GDM1 (cell line): ENCODE results near the gene TSHZ1.

ENCODE experiments used
- DNase-seq: peaks from one replicate; lab custom pipeline; 2025; lab: John Stamatoyannopoulos, UW

TSHZ1 gene

GRCh38 chr18:75223687-75224347 lies 13.2 kb downstream of the TSHZ1 start:
- no peak for DNase-seq

- DNase-seq, result no peak
Measured at GRCh38 chr18:75226286-75226955, 15.8 kb downstream of the TSHZ1 start.

- no peak for DNase-seq
Measured at GRCh38 chr18:75226956-75227316, 16.3 kb downstream of the TSHZ1 start.

- DNase-seq, result no peak
Measured at GRCh38 chr18:75227535-75228296, 17.1 kb downstream of the TSHZ1 start.

GRCh38 chr18:75228967-75229366 lies 18.4 kb downstream of the TSHZ1 start:
- DNase-seq, result no peak

GRCh38 chr18:75229437-75229836 lies 18.8 kb downstream of the TSHZ1 start:
- no peak for DNase-seq

GRCh38 chr18:75230163-75231052 lies 19.8 kb downstream of the TSHZ1 start:
- no peak for DNase-seq

GRCh38 chr18:75231053-75231406 lies 20.4 kb downstream of the TSHZ1 start:
- DNase-seq, result no peak

GRCh38 chr18:75234901-75235300 lies 24.3 kb downstream of the TSHZ1 start:
- DNase-seq, result no peak

- no peak for DNase-seq
Measured at GRCh38 chr18:75235896-75236295, 25.3 kb downstream of the TSHZ1 start.

- no peak for DNase-seq
Measured at GRCh38 chr18:75238100-75238499, 27.5 kb downstream of the TSHZ1 start.

- no peak for DNase-seq
Measured at GRCh38 chr18:75238786-75239185, 28.2 kb downstream of the TSHZ1 start.

GRCh38 chr18:75240433-75240832 lies 29.8 kb downstream of the TSHZ1 start:
- DNase-seq, result no peak

GRCh38 chr18:75241705-75242104 lies 31.1 kb downstream of the TSHZ1 start:
- DNase-seq, result no peak

GRCh38 chr18:75244351-75245313 lies 34.0 kb downstream of the TSHZ1 start:
- DNase-seq, result no peak

- DNase-seq, result no peak
Measured at GRCh38 chr18:75246721-75247610, 36.4 kb downstream of the TSHZ1 start.

GRCh38 chr18:75247611-75248421 lies 37.2 kb downstream of the TSHZ1 start:
- no peak for DNase-seq

GRCh38 chr18:75248426-75249174 lies 38.0 kb downstream of the TSHZ1 start:
- DNase-seq, result no peak

- DNase-seq, result no peak
Measured at GRCh38 chr18:75249175-75249518, 38.5 kb downstream of the TSHZ1 start.
